Uterus (tissue), 4 donors: Measurements from ENCODE around the gene PRKCE. TPM values are rescaled to one million over a fixed set of nuclear protein-coding genes. Genes with fewer than 3 reads are reported as not detected.

Experiments used
- DNase-seq, 2 donors: peaks; one replicate each; pipeline ENCODE4 v3.0.0-alpha.2; 2019 to 2020
- H3K27ac ChIP-seq, 2 donors: fragments of 200-600 bp; sonication (generic); 1 replicate in 1 of 2; 2 replicates in 1 of 2; pipeline ENCODE4 v1.5.1; 2016 to 2018
- H3K27me3 ChIP-seq, 2 donors: fragments of 200-600 bp; sonication (generic); one replicate each; pipeline ENCODE4 v1.5.1; 2018 to 2019; ENCODE audit warnings: control low read depth in 1 of 2
- H3K36me3 ChIP-seq, 2 donors: fragments of 200-600 bp; sonication (generic); one replicate each; pipeline ENCODE4 v1.5.1; 2019; ENCODE audit warnings: control low read depth in 1 of 2
- H3K4me1 ChIP-seq, 2 donors: fragments of 200-600 bp; sonication (generic); one replicate each; pipeline ENCODE4 v1.5.1; 2018 to 2019; ENCODE audit warnings: control low read depth in 1 of 2
- H3K4me3 ChIP-seq, 2 donors: fragments of 200-600 bp; sonication (generic); 1 replicate in 1 of 2; 2 replicates in 1 of 2; pipeline ENCODE4 v1.5.1; 2018 to 2019; ENCODE audit warnings: mild to moderate bottlenecking in 1 of 2
- H3K9me3 ChIP-seq, 2 donors: fragments of 200-600 bp; sonication (generic); one replicate each; pipeline ENCODE4 v1.5.1; 2019; ENCODE audit warnings: control low read depth in 1 of 2
- CTCF ChIP-seq, 4 experiments: fragments of 200-600 bp in 2 of 4; fragments of 450-650 bp in 2 of 4; sonication (generic) in 2 of 4; IDR thresholded peaks; one replicate each; pipeline ENCODE4 v1.5.1; 2016 to 2019; ENCODE audit warnings: antibody characterized with exemption in 4 of 4, mild to moderate bottlenecking in 2 of 4, moderate library complexity in 1 of 4
- POLR2A ChIP-seq, 2 donors: fragments of 450-650 bp; IDR thresholded peaks; one replicate each; pipeline ENCODE4 v1.6.1; 2016; ENCODE audit warnings: antibody characterized with exemption in 2 of 2, mild to moderate bottlenecking in 1 of 2, moderate library complexity in 1 of 2
- intact Hi-C: fragments of 100-400 bp; cut with DNase I; formaldehyde crosslinking; loops from one replicate; pipeline ENCODE4 v1.15.1; 2023; ENCODE audit warnings: low total_unique reads
- total RNA-seq, 4 donors: library from RNA; depleted of rRNA in 3 of 4; stranded (reverse); fragments of >200 nt in 3 of 4; gene quantifications; one replicate each; pipeline versions ENCODE4 v1.1.0 to v1.2.4, GENCODE V29; 2014 to 2023
- donor health status: DM: yes; HTN: yes; CAD: no.

PRKCE gene
- total RNA-seq, 4 donors from 2014 or later: 3.8 to 47.6 (median 14.2) TPM

- H3K27me3 ChIP-seq: no peaks in the 10 kb centered on the region
- H3K4me1 ChIP-seq: no peaks in the 10 kb centered on the region
- no peak overlapping the region for H3K4me3 ChIP-seq
- no peaks in the 10 kb centered on the region for H3K9me3 ChIP-seq
- no peak for DNase-seq
- H3K27ac ChIP-seq: no peak overlapping the region
- no peaks in the 10 kb centered on the region for H3K36me3 ChIP-seq
- intact Hi-C loops: no loop called here
- TF ChIP-seq CTCF (IDR thresholded peaks at IDR 0.05) (no peak), POLR2A (IDR thresholded peaks at IDR 0.05) (no peak)
These were observed 68.7 kb downstream of the PRKCE start for GRCh38 chr2:45720210-45720609.

- TF ChIP-seq POLR2A (IDR thresholded peaks at IDR 0.05) (no peak), CTCF (IDR thresholded peaks at IDR 0.05) (no peak)
- H3K27me3 ChIP-seq: no peaks in the 10 kb centered on the region
- H3K36me3 ChIP-seq: no peaks in the 10 kb centered on the region
- intact Hi-C loops: no loop called here
- H3K9me3 ChIP-seq: no peaks in the 10 kb centered on the region
- no peak for DNase-seq
- no peak overlapping the region for H3K27ac ChIP-seq
- H3K4me3 ChIP-seq: no peak overlapping the region
- H3K4me1 ChIP-seq: no peaks in the 10 kb centered on the region
These were observed 69.7 kb downstream of the PRKCE start for GRCh38 chr2:45721150-45721549.

GRCh38 chr2:45722477-45722876 is 71.0 kb downstream of the PRKCE start:
- intact Hi-C loops: no loop called here
- H3K4me3 ChIP-seq: no peak overlapping the region
- H3K9me3 ChIP-seq: no peaks in the 10 kb centered on the region
- no peaks in the 10 kb centered on the region for H3K4me1 ChIP-seq
- H3K27me3 ChIP-seq: no peaks in the 10 kb centered on the region
- H3K36me3 ChIP-seq: no peaks in the 10 kb centered on the region
- no peak for TF ChIP-seq CTCF (IDR thresholded peaks at IDR 0.05)
- no peak for TF ChIP-seq POLR2A (IDR thresholded peaks at IDR 0.05)
- no peak for DNase-seq
- no peak overlapping the region for H3K27ac ChIP-seq

GRCh38 chr2:45723857-45724256 is 72.4 kb downstream of the PRKCE start:
- TF ChIP-seq POLR2A (IDR thresholded peaks at IDR 0.05) (no peak), CTCF (IDR thresholded peaks at IDR 0.05) (no peak)

GRCh38 chr2:45724335-45724734 is 72.9 kb downstream of the PRKCE start:
- Histone ChIP-seq H3K4me3 (no peak overlapping the region), H3K27me3 (no peaks in the 10 kb centered on the region), H3K9me3 (no peaks in the 10 kb centered on the region), H3K27ac (no peak overlapping the region), H3K36me3 (no peaks in the 10 kb centered on the region), H3K4me1 (no peaks in the 10 kb centered on the region)
- TF ChIP-seq CTCF (IDR thresholded peaks at IDR 0.05) (no peak), POLR2A (IDR thresholded peaks at IDR 0.05) (no peak)
- no peak for DNase-seq
- intact Hi-C loops: no loop called here

More at GRCh38 chr2:45723857-45724256, 72.4 kb downstream of the PRKCE start:
- Histone ChIP-seq H3K4me3 (no peak overlapping the region), H3K27ac (no peak overlapping the region), H3K36me3 (no peaks in the 10 kb centered on the region), H3K4me1 (no peaks in the 10 kb centered on the region), H3K9me3 (no peaks in the 10 kb centered on the region), H3K27me3 (no peaks in the 10 kb centered on the region)
- intact Hi-C loops: no loop called here
- DNase-seq: no peak
